Retinal pigment epithelial cell (primary cell): ENCODE data around the gene TMEM132A.

Source experiments
- DNase-seq: peaks from one replicate; pipeline ENCODE4 v3.0.0-alpha.2; 2010; ENCODE audit warnings: low read depth
- H3K4me3 ChIP-seq: 2 replicates; pipeline ENCODE4 v1.5.1; 2011; ENCODE audit warnings: mild to moderate bottlenecking, low read length, control low read depth, moderate library complexity
- CTCF ChIP-seq: conservative IDR thresholded peaks from 2 replicates; pipeline ENCODE4 v1.5.1; 2011; ENCODE audit warnings: low read depth, low read length, control low read depth, inconsistent platforms

Gene TMEM132A

GRCh38 chr11:60924110-60924905 is at the start of gene TMEM132A:
Gene TMEM132A, plus strand, starts transcription at chr11:60924460. Its CDS starts 174 bp downstream, at chr11:60924634.
- TF ChIP-seq CTCF = no peak
- H3K4me3 ChIP-seq = peak within 1 kb of the TSS; percentile 87
- DNase-seq = no peak

- TF ChIP-seq CTCF = no peak
- H3K4me3 ChIP-seq = no peak overlapping the region
- no peak for DNase-seq
These were observed 48.7 kb upstream of the TMEM132A start for GRCh38 chr11:60875366-60876167.

- no peak for DNase-seq
- no peak overlapping the region for H3K4me3 ChIP-seq
- no peak for TF ChIP-seq CTCF
These were observed 48.1 kb upstream of the TMEM132A start for GRCh38 chr11:60876168-60876485.

- TF ChIP-seq CTCF = no peak
- DNase-seq = no peak
- no peak overlapping the region for H3K4me3 ChIP-seq
These were observed 45.8 kb upstream of the TMEM132A start for GRCh38 chr11:60878245-60879101.

GRCh38 chr11:60879104-60879503 is 45.2 kb upstream of the TMEM132A start:
- no peak for TF ChIP-seq CTCF
- no peak overlapping the region for H3K4me3 ChIP-seq
- no peak for DNase-seq

GRCh38 chr11:60879971-60880588 is 44.2 kb upstream of the TMEM132A start:
- no peak overlapping the region for H3K4me3 ChIP-seq
- no peak for TF ChIP-seq CTCF
- DNase-seq = no peak
